K562 (cell line): ENCODE data around the gene RBM12. TPM values are rescaled to one million over a fixed set of nuclear protein-coding genes. Genes with fewer than 3 reads are reported as not detected.

Source experiments
- ATAC-seq: fragments of 200-7000 bp; cut with Tn5 transposase; 3 replicates; pipeline ENCODE4 v1.9.1; 2020; ENCODE audit warnings: moderate library complexity
- BruUV-seq: library from RNA; stranded (reverse); fragments of 400-500 nt; replicated peaks from 2 replicates; lab custom pipeline; 2021; lab: Mats Ljungman, UMichigan
- CTCF ChIA-PET: fragments of 300-600 bp; formaldehyde crosslinking; extraction: SDS; loops from one replicate; lab custom pipeline; 2021; ENCODE audit warnings: low intra/inter-chr PET ratio; lab: Yijun Ruan, JAX
- POLR2A ChIA-PET: fragments of 300-600, 350-650 bp; sonication (Branson Sonifier 250); formaldehyde crosslinking; extraction: SDS; loops from one replicate; lab custom pipeline; 2021; ENCODE audit warnings: antibody characterized with exemption, inconsistent platforms; lab: Yijun Ruan, JAX
- DNase-seq, 4 experiments: peaks; one replicate each; pipeline versions ENCODE4 v3.0.0 to v3.0.0-alpha.2; 2011 to 2018; ENCODE audit warnings: low spot score in 3 of 4, mixed read lengths in 3 of 4; ENCODE audit errors: extremely low read depth in 1 of 4
- FAIRE-seq: peaks from 2 replicates; lab custom pipeline; 2011; peaks lifted over from hg19 to GRCh38; lab: Jason Lieb, UNC
- H2AFZ ChIP-seq: 2 replicates; pipeline ENCODE4 v1.6.0; 2011; ENCODE audit warnings: low read depth, low read length, control low read depth, inconsistent platforms
- H3K27ac ChIP-seq: fragments of 200-600 bp; 3 replicates; pipeline ENCODE4 v1.8.0; 2011; ENCODE audit warnings: low read depth, mild to moderate bottlenecking, control low read depth, inconsistent platforms, low read length, moderate library complexity, mixed read lengths; ENCODE audit errors: extremely low read depth
- H3K27me3 ChIP-seq, 2 experiments: fragments of 300-600 bp in 1 of 2; 2 replicates in 1 of 2; 3 replicates in 1 of 2; pipeline versions ENCODE4 v1.6.0 to v1.8.0; 2011; ENCODE audit warnings: inconsistent platforms in 2 of 2, low read length in 2 of 2, mild to moderate bottlenecking in 1 of 2, mixed read lengths in 1 of 2, moderate library complexity in 1 of 2; ENCODE audit not compliant: control insufficient read depth in 2 of 2, insufficient read depth in 2 of 2
- H3K36me3 ChIP-seq: fragments of 300-600 bp; 3 replicates; pipeline ENCODE4 v1.8.0; 2011; ENCODE audit warnings: mild to moderate bottlenecking, low read length, inconsistent platforms; ENCODE audit not compliant: control insufficient read depth, insufficient read depth
- H3K4me1 ChIP-seq, 2 experiments: fragments of 200-600 bp in 1 of 2; replicated peaks in 1 of 2; 2 replicates in 1 of 2; 3 replicates in 1 of 2; pipeline versions ENCODE4 v1.5.1 to v1.8.0; 2011; ENCODE audit warnings: inconsistent platforms in 2 of 2, low read length in 2 of 2, mild to moderate bottlenecking in 1 of 2, mixed read lengths in 1 of 2, moderate library complexity in 1 of 2; ENCODE audit not compliant: control insufficient read depth in 2 of 2, insufficient read depth in 2 of 2
- H3K4me2 ChIP-seq: 2 replicates; pipeline ENCODE4 v1.6.1; 2011; ENCODE audit warnings: low read length, control low read depth, inconsistent platforms, mixed read lengths; ENCODE audit not compliant: insufficient read depth
- H3K4me3 ChIP-seq: fragments of 200-600 bp; sonication (generic), shearing (Covaris generic); 2 replicates; pipeline ENCODE4 v1.5.1; 2016; ENCODE audit warnings: control low read depth, inconsistent platforms
- H3K79me2 ChIP-seq: fragments of 200-600 bp; 3 replicates; pipeline ENCODE4 v1.8.0; 2011; ENCODE audit warnings: low read length, inconsistent platforms; ENCODE audit not compliant: control insufficient read depth, insufficient read depth
- H3K9ac ChIP-seq, 2 experiments: 2 replicates each; pipeline versions ENCODE4 v1.6.0 to v1.6.1; 2011; ENCODE audit warnings: low read depth in 2 of 2, low read length in 2 of 2, control low read depth in 1 of 2, inconsistent platforms in 1 of 2, mild to moderate bottlenecking in 1 of 2, mixed read lengths in 1 of 2; ENCODE audit not compliant: insufficient read depth in 1 of 2
- H3K9me1 ChIP-seq: one replicate; pipeline ENCODE4 v1.6.0; 2011; ENCODE audit warnings: inconsistent platforms, mild to moderate bottlenecking, low read length, moderate library complexity; ENCODE audit not compliant: control insufficient read depth, insufficient read depth
- H3K9me3 ChIP-seq: replicated peaks from 2 replicates; pipeline ENCODE4 v1.5.1; 2011; ENCODE audit warnings: low read depth, low read length, inconsistent platforms; ENCODE audit not compliant: control insufficient read depth, insufficient read depth
- H4K20me1 ChIP-seq: replicated peaks from 2 replicates; pipeline ENCODE4 v1.6.1; 2011; ENCODE audit warnings: low read length, inconsistent platforms, mixed read lengths; ENCODE audit not compliant: control insufficient read depth, insufficient read depth
- CAMTA2 ChIP-seq: fragments of 250-450 bp; sonication (Bioruptor Pico); conservative IDR thresholded peaks from 2 replicates; pipeline ENCODE4 v1.5.1; 2022
- CC2D1A ChIP-seq: fragments of 450-650 bp; IDR thresholded peaks from 2 replicates; pipeline ENCODE4 v1.6.1; 2017; ENCODE audit warnings: mild to moderate bottlenecking
- CHD4 ChIP-seq: fragments of 200-600 bp; sonication (generic); IDR thresholded peaks from 3 replicates; pipeline ENCODE4 v1.6.1; 2012; ENCODE audit warnings: low read depth, mild to moderate bottlenecking, mixed read lengths, low read length, inconsistent platforms; ENCODE audit not compliant: insufficient read depth, insufficient replicate concordance, poor library complexity, severe bottlenecking
- HIVEP1 ChIP-seq: fragments of 250-450 bp; sonication (Bioruptor Pico); IDR thresholded peaks from 2 replicates; pipeline ENCODE4 v1.4.0; 2020; ENCODE audit warnings: mild to moderate bottlenecking
- RAD21 ChIP-seq, 2 experiments: fragments of 250-450 bp in 1 of 2; fragments of 450-650 bp in 1 of 2; sonication (Bioruptor Pico) in 1 of 2; formaldehyde crosslinking in 1 of 2; IDR thresholded peaks in 1 of 2; conservative IDR thresholded peaks in 1 of 2; 2 replicates each; pipeline versions ENCODE4 v1.4.0 to v1.8.0; 2020 to 2022; ENCODE audit warnings: mild to moderate bottlenecking in 2 of 2, moderate library complexity in 1 of 2
- RB1 ChIP-seq: fragments of 450-650 bp; IDR thresholded peaks from 2 replicates; pipeline ENCODE4 v1.6.1; 2017; ENCODE audit warnings: low read depth, mild to moderate bottlenecking
- SLC30A9 ChIP-seq: fragments of 250-450 bp; sonication (Bioruptor Pico); IDR thresholded peaks from 2 replicates; pipeline ENCODE4 v1.8.0; 2022; ENCODE audit warnings: mild to moderate bottlenecking, moderate library complexity
- SMAD2 ChIP-seq: fragments of 150-350 bp; IDR thresholded peaks from 2 replicates; pipeline ENCODE4 v1.6.1; 2014; ENCODE audit warnings: low read depth, mild to moderate bottlenecking, low read length
- SREBF2 ChIP-seq: sonication (generic); formaldehyde crosslinking; IDR thresholded peaks from 2 replicates; pipeline ENCODE4 v1.4.0; 2020; ENCODE audit warnings: mild to moderate bottlenecking, missing genetic modification reagents
- U2AF1 ChIP-seq: fragments of 200-400 bp; formaldehyde crosslinking; optimal IDR thresholded peaks from 2 replicates; pipeline ENCODE3; 2017; ENCODE audit warnings: mild to moderate bottlenecking, low read depth, low read length, moderate library complexity
- ZBTB7A ChIP-seq: IDR thresholded peaks from 2 replicates; pipeline ENCODE4 v1.6.1; 2011; ENCODE audit warnings: low read depth, mild to moderate bottlenecking, low read length, moderate library complexity, borderline replicate concordance; ENCODE audit not compliant: control insufficient read depth
- ZC3H8 ChIP-seq: fragments of 450-650 bp; IDR thresholded peaks from 2 replicates; pipeline ENCODE4 v1.6.1; 2017
- ZNF282 ChIP-seq: sonication (generic); formaldehyde crosslinking; IDR thresholded peaks from 2 replicates; pipeline ENCODE4 v1.8.1; 2023; ENCODE audit warnings: missing genetic modification reagents
- ZNF354B ChIP-seq: fragments of 250-450 bp; sonication (Bioruptor Pico); IDR thresholded peaks from 2 replicates; pipeline ENCODE4 v1.4.0; 2020
- ZNF780A ChIP-seq: fragments of 250-450 bp; sonication (Bioruptor Pico); IDR thresholded peaks from 2 replicates; pipeline ENCODE4 v1.5.0; 2021; ENCODE audit warnings: mild to moderate bottlenecking
- WGBS: fragments of 100-300 bp; shearing (Covaris generic); methylation state at CpG from one replicate; pipeline ENCODE4 v1.1.6; 2016; ENCODE audit warnings: low coverage, mixed read lengths; ENCODE audit not compliant: insufficient coverage; ENCODE audit errors: missing lambda C conversion rate; 5-methylcytosine and 5-hydroxymethylcytosine counted together
- in situ Hi-C: fragments of 300-500 bp; cut with MboI; formaldehyde crosslinking; loops from 4 replicates; pipeline ENCODE4 v1.15.0; 2018; ENCODE audit warnings: inconsistent platforms, mixed read lengths
- intact Hi-C: fragments of 100-400 bp; cut with micrococcal nuclease; formaldehyde crosslinking; loops from 2 replicates; pipeline ENCODE4 v1.14.2; 2022
- polyA plus RNA-seq, 8 experiments: library from polyadenylated mRNA; depleted of rRNA in 4 of 8; stranded (reverse) in 5 of 8; unstranded in 3 of 8; fragments of >200 nt; fragmentation: Nextera tagmentation in 2 of 8; fragmentation: Illumina TruSeq in 1 of 8; extraction: Ambion mirVana in 2 of 8; extraction: Trizol in 1 of 8; gene quantifications; 2 replicates each; pipeline versions ENCODE4 v1.2.1 to v1.2.3, GENCODE V29; 2011 to 2014; ENCODE audit warnings: inconsistent platforms in 1 of 8, missing spikeins in 1 of 8
- total RNA-seq, 7 experiments: library from RNA; depleted of rRNA in 6 of 7; stranded (reverse); fragments of >200 nt in 6 of 7; fragmentation: Illumina TruSeq in 2 of 7; extraction: Trizol in 2 of 7; gene quantifications; 2 replicates each; pipeline versions ENCODE4 v1.2.1 to v1.2.3, GENCODE V29; 2011 to 2021; ENCODE audit warnings: low replicate concordance in 1 of 7
- TF ChIP-seq, protein P1 (sequence below): sonication (generic); formaldehyde crosslinking; IDR thresholded peaks from 2 replicates; pipeline ENCODE4 v1.8.0; 2022; ENCODE audit warnings: missing genetic modification reagents, mild to moderate bottlenecking, borderline replicate concordance

RBM12 gene
- total and polyA plus RNA-seq, 9 of the 15 experiments (the other 6 are each of a cell fraction or from before 2014, with no cell fraction given): 5.0 to 162 (median 73.3) TPM

GRCh38 chr20:35635652-35636051 lies 29.0 kb downstream of the RBM12 start (continued):
- TF ChIP-seq CAMTA2 (CRISPR knock-in tag): no peak
- no peak for TF ChIP-seq SLC30A9 (CRISPR knock-in tag)
- TF ChIP-seq SREBF2: no peak
- TF ChIP-seq CHD4: no peak

DNA sequence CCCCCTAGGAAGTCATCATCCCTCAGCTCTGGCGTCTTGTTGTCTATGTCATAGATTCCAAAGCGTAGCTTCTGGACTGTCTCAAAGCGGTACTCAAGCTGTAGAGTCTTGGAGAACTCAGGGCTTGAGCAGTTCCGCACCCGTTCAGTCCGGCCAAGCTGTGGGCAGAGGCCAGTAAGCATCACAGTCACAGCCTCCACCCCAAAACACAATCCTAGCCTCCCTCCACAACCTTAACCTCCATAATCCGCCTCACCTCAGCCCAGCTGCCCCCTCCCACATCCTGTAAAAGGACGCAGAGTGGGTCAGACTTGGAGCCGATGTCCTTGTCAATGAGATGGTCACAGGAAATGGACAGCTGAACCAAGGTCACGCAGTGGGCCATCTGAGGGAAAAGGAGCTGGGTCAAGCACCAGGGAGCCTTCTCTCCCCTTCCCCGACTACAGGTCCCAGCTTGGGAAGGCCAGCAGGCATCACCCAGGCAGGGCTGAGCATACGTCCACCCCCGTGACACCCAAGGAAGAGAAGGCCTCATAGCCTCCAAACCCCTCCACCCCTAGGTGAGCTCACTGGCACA lies 32.1 kb downstream of the RBM12 start:
- H3K36me3 ChIP-seq: peaks cover 44% of the 10 kb centered on the region; the same call in 2 of the 3 replicates
- peaks cover 20% of the 10 kb centered on the region; the same call in 2 of the 3 replicates for H3K79me2 ChIP-seq
- H3K27me3 ChIP-seq: no peaks in the 10 kb centered on the region
- FAIRE-seq (no peak), DNase-seq (no peak), ATAC-seq (no peak)
- H3K4me1 ChIP-seq: no peaks in the 10 kb centered on the region; a peak in 1 of 5 replicates
- H3K9me1 ChIP-seq: no peaks in the 10 kb centered on the region
- ChIA-PET CTCF (no interaction called here), POLR2A (interaction anchor here (0.6 to 2.9 kb wide), 7 partner anchors 8 to 796 kb away, joined by 3 to 11 read pairs (median 3); partner anchors contain the start of gene SPAG4)
- peak overlapping the region in 1 of 2 experiments; percentile 3; a peak in 1 of 4 replicates for H3K9ac ChIP-seq
- no peaks in the 10 kb centered on the region for H3K9me3 ChIP-seq
- no TSS peak for BruUV-seq
- no peaks in the 10 kb centered on the region for H4K20me1 ChIP-seq
- in situ Hi-C loops (no loop called here), intact Hi-C loops (no loop called here)
- H3K4me2 ChIP-seq: no peak overlapping the region
- no peak overlapping the region for H3K27ac ChIP-seq
- no peak overlapping the region for H2AFZ ChIP-seq
- 91% methylated on average over 9 of the region's 13 CpGs for WGBS
- no peak overlapping the region for H3K4me3 ChIP-seq
- TF ChIP-seq ZNF354B (CRISPR knock-in tag): no peak
- TF ChIP-seq CC2D1A: no peak
- TF ChIP-seq ZC3H8: no peak
- TF ChIP-seq U2AF1: no peak
- no peak for TF ChIP-seq ZBTB7A
- TF ChIP-seq ZNF282: no peak
- no peak for TF ChIP-seq SMAD2
- no peak for TF ChIP-seq HIVEP1 (CRISPR knock-in tag)
- no peak for TF ChIP-seq RAD21 (CRISPR knock-in tag; conservative IDR thresholded peaks at IDR 0.05 in 1 of 2, IDR thresholded peaks at IDR 0.05 in 1 of 2)
- no peak for TF ChIP-seq RB1
- TF ChIP-seq ZNF780A (CRISPR knock-in tag): no peak
- TF ChIP-seq, protein P1, sequence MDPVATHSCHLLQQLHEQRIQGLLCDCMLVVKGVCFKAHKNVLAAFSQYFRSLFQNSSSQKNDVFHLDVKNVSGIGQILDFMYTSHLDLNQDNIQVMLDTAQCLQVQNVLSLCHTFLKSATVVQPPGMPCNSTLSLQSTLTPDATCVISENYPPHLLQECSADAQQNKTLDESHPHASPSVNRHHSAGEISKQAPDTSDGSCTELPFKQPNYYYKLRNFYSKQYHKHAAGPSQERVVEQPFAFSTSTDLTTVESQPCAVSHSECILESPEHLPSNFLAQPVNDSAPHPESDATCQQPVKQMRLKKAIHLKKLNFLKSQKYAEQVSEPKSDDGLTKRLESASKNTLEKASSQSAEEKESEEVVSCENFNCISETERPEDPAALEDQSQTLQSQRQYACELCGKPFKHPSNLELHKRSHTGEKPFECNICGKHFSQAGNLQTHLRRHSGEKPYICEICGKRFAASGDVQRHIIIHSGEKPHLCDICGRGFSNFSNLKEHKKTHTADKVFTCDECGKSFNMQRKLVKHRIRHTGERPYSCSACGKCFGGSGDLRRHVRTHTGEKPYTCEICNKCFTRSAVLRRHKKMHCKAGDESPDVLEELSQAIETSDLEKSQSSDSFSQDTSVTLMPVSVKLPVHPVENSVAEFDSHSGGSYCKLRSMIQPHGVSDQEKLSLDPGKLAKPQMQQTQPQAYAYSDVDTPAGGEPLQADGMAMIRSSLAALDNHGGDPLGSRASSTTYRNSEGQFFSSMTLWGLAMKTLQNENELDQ (CRISPR knock-in tag): no peak
